Superior temporal gyrus (tissue), 1 donor: ENCODE results near the gene FARP2.

ENCODE experiments used
- DNase-seq: peaks from one replicate; pipeline ENCODE4 v3.0.0-alpha.2; 2016; ENCODE audit errors: extremely low spot score

The FARP2 gene

DNA sequence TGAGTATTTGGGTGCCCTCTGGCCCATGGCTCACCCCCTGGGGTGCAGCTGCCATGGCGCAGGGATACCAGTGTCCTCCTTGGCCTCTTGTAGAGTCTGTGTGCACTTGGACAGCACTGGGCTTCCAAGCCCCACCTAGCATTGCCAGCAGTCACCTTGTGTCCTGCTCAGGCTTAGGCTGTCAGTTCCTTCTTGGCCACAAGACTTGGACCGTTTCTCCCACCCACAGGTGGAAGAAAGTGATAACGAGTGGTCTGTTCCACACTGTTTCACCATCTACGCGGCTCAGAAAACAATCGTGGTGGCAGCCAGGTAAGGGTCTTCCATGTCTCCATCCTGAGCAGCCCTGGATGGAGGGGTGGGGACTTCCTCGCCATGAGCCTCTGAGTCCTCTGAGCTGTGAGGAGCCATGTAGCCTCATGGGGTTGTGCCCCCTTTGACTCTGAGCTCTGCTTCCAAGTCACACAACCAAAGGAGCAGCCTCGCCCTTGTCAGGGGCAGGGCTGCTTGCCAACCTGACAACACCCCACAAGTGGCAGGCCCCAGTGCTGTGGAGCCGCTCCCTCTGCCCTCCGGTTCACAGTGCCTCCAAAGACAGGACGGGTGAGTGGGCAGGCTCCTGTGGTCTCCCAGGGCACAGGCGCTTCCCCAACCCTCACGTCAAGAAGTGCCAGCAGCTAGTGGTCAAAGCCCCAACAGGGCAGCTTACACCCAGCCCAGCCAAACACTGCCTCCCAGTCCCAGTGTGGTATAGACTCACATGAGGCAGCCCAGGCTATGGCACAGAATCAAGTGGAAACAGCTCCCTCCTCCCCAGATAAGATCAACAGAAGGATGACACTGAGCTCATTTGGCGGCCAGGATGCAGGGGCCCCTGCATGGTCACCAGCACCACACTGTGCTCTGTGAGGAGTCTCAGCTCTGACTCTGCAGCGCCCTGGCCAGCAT, 133.9 kb downstream of the FARP2 start:
- DNase-seq = no peak

DNA sequence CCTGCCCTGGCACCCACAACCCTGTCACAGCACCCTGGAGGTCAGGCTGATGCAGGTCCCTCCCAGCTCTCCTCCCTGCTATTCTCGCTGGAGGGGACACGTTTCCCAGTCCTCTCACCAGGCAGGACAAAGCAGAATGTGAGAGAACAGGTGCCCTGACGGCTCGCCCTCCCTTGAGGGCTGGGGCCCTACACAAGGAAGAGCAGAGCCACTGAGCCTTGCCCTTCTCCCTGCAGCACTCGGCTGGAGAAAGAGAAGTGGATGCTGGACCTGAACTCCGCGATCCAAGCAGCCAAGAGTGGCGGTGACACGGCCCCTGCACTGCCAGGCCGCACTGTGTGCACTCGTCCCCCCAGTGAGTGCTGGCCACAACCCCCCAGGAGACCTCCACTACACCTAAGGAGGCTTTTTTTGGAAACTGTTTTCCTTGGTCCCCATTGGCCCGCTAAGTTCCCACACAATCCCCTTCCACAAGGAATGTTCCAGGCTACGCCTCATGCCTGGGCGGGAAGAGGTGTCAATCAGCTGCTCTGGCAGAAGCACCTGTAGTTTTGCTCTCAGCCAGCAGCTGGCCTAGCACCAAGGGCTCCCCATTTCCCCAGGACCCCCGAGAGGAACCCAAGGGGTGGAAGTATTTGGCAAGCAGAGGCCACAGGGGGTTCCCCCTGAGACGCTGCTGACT, 134.9 kb downstream of the FARP2 start:
- no peak for DNase-seq

DNA sequence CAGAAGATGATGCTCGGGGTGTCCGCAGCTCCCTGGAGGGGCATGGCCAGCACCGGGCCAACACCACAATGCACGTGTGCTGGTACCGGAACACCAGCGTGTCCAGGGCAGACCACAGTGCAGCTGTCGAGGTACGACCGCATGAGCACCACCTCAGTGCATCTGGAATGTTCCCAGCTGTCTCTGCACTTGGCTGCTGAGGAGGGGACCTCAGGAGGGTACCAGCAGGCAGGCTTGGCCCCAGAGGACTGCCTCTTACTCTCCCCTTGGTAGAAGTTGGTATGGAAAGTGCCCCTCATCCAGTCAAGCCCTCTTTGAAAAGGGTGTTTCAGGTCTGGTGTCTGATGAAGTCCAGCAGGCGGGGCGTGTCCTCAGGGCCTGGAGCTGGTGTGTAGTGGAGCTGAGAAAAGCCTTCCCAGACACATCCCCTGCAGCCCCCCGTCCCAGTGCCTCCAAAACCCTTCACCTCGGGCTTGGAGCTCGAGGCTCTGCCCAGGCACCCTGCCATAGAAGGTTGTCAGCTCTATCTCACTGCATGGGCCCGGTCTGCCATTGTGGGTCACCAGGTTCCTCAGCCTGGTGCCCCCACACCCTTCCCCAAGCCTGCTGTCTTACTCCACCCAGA, 135.6 kb downstream of the FARP2 start:
- no peak for DNase-seq

DNA sequence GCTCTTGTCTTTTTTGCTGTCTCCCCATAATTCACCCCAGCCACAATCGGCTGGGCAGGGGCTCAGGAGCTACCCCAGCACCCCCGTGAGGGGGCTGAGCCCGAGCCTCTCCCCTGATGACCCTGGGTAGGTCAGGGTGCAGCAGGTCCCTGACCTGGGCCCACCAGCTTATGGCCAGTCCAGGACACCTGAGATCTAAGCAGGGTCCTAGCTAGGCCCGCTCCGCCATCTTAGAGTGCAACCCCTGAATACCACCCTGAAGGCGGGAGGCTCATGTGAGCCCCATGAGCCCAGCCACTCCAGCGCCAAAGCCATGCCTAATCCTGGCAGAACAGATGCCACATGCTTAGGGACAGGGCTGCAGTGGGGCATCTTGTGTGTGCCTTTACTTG, 136.1 kb downstream of the FARP2 start:
- no peak for DNase-seq

DNA sequence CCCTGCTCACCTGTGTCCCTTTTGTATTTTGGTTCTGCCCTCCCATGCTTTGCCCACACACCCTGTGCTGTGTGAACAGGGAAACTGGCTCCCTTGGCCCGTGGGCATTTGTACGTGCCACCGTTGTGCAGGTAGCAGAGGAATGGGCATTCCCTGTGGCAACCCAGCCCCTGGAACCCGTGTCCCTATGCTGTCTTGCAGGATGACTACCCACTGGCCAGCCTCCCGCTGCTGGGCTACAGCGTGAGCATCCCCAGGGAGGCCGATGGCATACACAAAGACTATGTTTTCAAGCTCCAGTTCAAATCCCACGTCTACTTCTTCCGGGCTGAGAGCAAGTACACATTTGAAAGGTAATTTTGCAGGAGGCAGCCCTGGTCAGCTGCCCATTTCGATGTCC, 137.0 kb downstream of the FARP2 start:
- DNase-seq = no peak

DNA sequence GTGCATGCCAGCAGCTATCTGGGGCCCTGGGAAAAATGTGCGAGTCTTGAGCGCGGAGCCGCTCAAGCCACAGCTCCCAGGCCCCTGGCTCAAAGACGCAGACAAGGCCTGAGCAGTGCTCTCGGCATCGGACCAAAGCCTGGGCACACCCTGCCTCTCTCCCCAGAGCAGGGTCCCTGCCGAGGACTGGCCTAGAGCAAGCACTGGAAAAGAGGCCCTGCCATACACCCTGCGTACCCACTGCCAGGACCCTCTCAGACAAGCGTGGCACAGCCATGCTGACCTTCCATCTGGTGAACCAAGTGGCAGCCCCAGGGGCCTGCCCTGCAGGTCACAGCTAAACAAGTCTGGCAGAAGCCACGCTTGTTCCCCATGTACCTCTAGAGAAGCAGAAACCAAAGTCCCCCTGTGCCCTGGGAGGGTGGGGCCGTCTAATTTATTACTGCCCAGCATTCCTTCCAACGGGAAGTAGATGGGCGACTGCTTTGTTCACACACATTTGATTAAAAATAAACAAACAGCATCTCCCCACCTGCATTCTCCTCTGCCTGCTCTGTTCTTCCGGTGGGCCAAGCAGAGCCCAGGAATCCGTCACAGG, 138.3 kb downstream of the FARP2 start:
- DNase-seq = no peak

DNA sequence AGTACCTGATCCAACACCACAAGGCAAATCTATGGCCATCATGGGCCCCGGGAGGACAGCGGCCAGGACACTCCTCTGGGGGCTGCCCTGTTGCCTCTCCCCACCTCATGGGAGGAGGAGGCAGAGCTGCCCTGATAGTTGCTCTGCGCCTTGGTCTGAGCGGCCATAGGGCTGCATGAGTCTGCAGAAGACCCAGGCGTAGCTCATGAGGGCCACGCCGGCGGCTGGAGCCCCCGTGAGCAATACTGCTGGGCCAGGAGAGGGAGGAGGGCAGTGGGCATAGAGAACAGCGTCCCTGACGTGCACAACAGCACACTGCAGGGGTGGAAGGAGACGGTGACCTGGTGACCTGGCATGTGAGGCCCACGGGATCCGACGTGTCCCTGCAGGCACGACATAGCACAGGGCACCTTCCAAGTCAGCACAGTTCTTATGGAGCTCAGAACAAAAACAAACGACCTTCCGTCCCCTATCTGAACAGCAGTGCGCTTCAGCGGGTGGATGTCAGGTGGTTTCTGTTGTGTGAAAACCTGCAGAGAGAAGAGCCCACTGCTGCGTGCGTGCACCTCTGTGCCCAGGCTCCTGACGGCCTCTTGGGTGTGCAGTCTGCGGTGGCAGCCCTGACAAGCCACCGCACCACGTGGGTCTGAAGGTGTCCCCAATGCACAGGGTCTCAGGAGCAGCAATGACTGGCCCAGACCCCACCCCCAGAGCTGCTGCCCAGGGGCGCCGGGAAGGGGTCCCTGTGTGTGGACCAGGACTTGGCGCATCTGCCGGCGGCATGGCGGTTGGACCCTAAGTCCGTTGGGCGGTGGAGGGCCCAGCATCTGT, 139.3 kb downstream of the FARP2 start:
- DNase-seq = no peak

DNA sequence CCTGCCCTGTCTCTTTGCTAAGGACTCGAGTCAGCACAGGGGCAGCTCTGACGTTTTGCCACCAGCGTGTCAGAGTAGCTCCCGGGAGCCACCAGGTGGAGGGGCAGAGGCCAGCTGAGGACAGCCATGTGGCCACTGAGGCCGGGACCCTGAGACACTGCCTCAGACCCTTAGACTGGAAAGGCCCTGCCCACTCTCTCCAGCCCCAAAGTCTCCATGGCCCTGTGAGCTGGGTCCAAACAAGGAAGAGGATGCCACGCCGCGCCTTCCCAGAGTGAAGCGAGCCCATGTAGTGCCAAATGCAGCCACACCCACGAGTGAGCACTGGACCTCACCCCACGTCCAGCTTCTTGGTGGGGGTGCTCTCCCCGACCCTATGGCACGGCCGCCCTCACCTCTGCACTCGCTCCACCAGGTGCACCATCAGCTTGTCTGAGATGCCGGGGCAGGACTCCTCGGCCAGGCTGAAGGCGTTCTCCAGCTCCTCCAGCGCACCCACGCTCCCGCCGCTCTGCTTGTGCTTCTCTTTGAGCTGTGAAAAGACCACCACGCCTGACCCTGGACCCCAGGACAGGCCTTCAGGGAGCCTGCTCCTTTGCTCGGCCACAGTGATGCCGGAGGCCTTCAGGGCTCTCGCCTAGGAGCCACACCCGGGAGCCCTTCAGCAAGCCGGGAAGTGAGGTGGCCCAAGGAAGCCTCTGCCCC, 140.1 kb downstream of the FARP2 start:
- DNase-seq = no peak

DNA sequence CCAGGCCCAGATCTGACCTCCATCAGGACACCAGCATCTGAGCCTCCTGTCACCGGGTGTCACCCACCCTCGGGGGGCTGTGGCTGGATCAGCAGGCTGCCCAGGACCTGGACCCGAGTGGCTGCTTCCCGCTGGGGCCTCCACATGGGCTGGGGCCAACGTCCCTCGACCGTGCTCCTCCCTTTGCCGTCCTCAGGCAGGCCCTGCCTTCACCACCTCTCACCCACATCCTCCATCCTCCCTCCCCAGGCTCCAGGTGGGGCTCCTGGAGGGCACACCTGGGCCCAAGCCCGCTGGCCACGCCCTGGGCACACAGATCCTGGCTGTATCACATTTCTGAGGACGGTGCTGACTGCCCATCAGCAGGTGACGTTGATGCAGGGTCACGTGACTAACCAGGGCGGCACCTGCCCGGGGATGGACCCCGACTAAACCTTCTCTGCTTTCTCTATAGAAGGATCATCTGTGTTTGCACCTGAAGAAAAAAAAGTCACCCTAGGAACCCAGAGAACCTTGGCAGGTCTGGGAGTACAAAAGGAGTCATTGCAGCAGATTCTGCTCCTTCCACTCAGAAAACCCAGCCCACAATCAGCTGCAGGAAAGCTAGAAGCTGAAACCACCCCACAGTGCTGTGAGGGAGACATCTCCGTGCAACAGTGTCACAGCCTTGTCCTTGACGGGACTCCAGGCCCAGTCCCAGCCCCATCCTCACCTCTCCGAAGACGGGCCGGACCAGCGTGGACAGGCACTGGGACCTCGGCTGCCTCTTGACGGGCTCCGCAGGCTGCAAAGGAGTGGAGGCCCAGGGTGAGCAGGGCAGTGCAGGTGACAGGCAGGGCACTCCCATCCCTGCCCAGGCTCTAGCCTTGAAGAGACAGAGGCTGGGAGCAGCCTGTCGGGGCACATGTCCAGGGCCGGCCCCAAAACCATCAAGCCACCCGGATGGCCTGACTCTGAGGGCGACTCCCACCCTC, 141.1 kb downstream of the FARP2 start:
- DNase-seq = no peak

DNA sequence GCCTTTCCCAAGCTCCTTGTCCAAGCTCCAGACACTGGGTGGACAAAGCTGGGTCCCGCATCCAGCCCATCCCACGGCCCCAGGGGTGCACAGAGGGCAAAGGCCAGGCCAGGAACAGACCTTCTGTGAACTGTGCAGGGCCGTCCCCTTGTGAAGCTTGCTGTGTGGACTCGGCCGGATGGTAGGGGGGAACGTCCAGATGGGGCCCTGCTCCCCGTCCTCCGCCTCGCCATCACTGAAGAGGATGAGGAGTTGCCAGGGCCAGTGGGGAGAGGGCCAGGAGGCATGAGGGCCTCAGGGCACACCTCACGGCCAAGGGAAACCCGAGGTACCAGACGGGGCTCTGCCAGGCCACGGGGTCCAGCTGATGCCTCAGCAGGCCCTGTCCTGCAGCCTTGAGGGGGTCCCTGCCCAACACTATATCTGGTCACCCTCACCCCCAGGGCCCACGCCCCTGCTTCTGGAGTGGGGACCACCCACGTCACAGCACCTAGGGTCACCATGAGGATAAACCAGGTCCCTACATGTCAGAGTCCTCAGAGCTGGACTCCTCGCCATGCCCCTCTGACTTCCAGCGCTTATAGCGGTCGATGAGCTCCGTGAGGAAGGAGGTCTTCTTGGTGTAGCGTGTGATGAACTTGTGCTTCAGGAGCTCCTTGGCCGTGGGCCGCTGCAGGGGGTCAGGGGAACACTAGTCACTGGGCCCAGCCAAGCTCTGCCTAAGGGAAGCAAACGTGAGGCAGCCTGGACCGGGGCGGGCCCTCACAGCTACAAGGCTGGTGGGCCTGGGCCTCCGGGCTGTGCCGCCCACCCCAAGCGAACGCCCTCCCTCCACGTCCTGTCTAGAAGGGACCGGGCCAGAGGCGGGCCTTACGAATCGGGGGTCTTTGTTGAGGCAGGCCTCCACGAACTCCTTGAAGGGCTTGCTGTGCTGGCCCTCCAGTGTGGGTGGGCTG, 142.3 kb downstream of the FARP2 start:
- DNase-seq = no peak

DNA sequence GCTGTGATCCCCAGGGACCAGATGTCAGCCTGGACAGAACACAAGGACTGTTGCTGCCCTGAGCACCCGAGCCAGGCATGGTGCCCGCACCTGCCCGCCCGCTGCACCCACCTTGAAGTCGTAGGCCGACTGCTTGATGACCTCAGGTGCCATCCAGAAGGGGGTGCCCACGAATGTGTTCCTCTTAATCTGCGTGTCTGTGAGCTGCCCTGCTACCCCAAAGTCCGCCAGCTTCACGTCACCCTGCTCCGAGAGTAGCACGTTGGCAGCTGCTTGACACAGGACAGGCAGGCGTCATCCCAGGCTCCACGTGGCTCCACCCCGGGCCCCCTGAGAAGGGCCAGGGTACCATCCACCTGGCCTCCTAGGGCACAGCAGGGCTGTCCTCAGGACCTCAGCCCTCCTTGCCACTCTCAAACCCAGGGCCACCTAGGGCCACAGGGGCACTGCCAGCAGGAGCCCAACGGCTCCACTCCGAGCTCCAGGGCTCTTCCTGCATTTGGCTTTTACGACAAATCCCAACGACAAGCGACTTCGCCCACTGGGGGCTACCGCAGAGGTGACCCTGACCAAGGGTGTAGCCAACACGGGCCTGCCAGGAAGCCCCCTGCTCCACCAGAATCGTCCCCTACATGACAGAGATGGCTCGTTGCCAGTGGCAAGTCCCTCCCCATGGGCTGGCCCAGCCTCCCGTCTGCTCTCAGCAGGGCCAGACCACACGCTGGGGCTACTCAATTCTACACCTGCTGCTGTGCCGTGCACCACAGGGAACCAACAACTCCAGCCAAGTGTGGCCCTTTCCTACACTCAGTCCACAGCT, 143.3 kb downstream of the FARP2 start:
- no peak for DNase-seq

DNA sequence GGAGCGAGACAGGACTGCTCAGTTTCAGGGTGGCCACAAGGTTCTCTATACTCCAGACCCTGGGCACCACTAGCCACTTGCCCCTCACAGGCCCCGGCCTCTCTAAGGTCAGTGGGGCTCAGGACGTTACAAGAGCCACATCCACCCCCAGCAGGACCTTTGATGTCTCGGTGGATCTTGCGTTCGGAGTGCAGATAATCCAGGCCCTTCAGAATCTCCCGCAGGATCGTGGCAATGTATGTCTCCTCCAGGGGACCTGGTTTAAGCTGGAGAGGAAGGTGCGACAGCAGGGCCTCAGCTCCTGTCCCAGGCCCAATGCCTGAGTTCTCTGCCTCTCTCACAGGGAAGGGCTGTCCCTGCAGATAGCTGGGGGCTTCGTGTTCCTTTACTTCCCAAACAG, 143.9 kb downstream of the FARP2 start:
- DNase-seq = no peak

DNA sequence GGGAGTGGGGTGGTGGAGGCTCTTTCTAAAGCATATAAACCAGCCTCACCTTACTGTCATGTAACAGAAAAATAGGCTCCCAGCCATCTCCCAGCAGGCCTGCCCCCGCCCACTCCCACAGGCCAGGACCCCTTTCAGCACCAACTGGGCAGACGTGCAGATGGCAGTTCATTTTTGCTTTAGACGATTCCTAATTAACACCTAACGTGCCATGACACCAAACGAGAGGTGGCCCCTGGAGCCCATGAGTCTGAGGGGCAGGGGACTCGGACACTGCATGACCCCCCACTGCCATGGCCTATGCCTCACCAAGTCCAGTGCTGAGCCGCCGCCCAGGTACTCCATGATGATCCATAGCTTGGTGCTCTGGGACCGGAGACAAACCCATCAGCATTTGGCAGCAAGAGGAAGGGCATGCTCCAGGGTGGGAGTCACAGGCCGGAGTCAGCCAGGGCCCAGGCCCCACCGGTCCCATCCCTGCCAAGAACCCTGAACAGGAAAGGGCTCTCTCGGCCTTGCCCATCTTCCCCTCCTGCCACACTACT, 144.4 kb downstream of the FARP2 start:
- DNase-seq = no peak

DNA sequence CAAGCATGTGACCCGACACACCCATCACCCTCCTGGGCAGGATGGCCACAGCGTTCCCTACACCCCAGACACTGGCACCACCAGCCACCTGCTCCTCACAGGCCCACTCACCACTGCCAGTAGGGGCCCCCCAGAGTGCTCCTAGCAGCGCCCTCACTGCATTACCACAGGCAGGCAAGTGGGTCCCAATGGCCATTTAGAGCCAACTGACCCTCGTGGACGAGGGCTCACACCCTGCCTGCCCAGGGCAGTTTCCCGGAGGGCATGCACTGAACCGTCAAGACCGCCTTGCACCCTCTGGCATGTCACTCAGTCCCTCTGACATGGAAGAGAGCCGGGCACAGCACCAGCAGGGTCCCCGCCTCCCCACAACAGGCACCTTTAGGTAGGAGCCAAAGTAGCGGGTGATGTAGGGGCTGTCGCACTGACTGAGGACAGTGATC, 145.0 kb downstream of the FARP2 start:
- no peak for DNase-seq

DNA sequence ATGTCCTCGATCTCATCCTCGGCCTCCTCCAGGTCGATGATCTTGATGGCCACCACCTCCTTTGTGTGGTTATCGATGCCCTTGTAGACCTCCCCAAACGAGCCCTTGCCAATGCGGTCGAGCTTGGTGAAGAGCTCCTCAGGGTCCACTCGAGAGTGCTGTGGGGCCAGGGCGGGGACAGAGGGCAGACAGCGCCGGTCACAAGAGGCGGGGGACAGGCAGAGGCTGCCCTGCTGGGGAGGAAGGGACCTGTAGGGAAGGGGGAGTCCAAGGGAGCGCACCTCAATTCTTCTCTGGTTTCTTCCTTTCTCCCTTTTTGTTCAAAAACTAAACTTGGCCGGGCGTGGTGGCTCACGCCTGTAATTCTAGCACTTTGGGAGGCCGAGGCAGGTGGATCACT, 145.5 kb downstream of the FARP2 start:
- DNase-seq = no peak

DNA sequence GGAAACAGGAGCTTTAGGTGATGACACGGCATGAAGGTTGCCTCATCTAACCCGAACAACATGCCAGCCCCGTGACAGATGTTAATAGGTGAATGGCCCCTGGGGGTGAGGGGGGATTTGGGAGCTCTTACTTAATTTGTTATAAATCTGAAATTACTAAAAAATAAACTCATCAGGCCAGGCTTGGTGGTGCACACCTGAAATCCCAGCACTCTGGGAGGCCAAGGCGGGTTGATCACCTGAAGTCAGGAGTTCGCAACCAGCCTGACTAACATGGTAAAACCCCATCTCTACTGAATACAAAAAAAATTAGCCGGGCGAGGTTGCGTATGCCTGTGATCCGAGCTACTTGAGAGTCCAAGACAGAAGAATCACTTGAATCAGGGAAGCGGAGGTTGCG, 146.2 kb downstream of the FARP2 start:
- no peak for DNase-seq

DNA sequence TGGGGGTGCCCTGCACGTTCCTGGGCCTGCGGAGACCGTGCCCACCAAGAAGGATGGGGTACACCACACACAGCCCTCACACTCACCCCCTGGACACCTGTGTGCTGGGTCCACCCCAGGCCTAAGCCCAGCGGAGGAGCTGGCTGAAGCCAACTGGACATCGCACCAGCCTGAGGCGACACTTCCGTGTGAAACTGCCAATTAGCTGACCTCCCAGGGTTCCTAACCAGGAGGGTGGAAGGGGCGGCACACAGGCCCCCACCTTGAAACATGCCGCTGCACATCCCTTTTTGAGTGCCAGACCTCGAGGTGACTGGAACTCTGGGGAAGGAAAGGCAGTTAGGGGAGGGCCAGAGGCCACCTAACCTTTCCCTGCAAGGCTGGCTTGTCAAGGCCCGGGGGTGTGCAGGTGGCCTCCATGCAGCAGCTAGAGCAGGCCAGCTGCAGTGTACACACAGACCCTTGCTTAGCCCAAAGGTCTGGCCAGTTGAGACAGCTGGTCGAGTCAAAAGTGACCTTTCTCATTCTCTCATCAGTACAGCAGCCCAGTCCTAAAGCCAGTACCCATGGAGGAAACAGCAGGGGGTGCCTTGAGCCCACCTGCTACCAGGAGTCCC, 147.8 kb downstream of the FARP2 start:
- no peak for DNase-seq
